ENCODE measurements around the gene CD27. TPM values are rescaled to one million over a fixed set of nuclear protein-coding genes. Genes with fewer than 3 reads are reported as not detected.

The CD27 gene
- total RNA-seq, 1 experiment from 2014 or later = 0.28 TPM

- TF ChIP-seq, protein P1, sequence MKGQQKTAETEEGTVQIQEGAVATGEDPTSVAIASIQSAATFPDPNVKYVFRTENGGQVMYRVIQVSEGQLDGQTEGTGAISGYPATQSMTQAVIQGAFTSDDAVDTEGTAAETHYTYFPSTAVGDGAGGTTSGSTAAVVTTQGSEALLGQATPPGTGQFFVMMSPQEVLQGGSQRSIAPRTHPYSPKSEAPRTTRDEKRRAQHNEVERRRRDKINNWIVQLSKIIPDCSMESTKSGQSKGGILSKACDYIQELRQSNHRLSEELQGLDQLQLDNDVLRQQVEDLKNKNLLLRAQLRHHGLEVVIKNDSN (CRISPR knock-in tag; IDR thresholded peaks at IDR 0.05) = 0 out of 2 replicates have a peak, but pooled peaks have one; percentile 43
- TF ChIP-seq ZNF671 (CRISPR knock-in tag; IDR thresholded peaks at IDR 0.05) (no peak), ZSCAN18 (CRISPR knock-in tag; IDR thresholded peaks at IDR 0.05) (no peak), SOX15 (CRISPR knock-in tag; IDR thresholded peaks at IDR 0.05) (no peak), KAT7 (CRISPR knock-in tag; IDR thresholded peaks at IDR 0.05; ENCODE audit: borderline replicate concordance) (no peak), ZNF232 (CRISPR knock-in tag; IDR thresholded peaks at IDR 0.05) (no peak), NFE2L1 (CRISPR knock-in tag; IDR thresholded peaks at IDR 0.05) (0 out of 2 replicates have a peak, but pooled peaks have one; percentile 22), FOXP4 (CRISPR knock-in tag; IDR thresholded peaks at IDR 0.05) (no peak), EMX1 (CRISPR knock-in tag; IDR thresholded peaks at IDR 0.05) (no peak), CBFB (CRISPR knock-in tag; IDR thresholded peaks at IDR 0.05; ENCODE audit: low read depth) (no peak)
- TF ChIP-seq, protein P2, sequence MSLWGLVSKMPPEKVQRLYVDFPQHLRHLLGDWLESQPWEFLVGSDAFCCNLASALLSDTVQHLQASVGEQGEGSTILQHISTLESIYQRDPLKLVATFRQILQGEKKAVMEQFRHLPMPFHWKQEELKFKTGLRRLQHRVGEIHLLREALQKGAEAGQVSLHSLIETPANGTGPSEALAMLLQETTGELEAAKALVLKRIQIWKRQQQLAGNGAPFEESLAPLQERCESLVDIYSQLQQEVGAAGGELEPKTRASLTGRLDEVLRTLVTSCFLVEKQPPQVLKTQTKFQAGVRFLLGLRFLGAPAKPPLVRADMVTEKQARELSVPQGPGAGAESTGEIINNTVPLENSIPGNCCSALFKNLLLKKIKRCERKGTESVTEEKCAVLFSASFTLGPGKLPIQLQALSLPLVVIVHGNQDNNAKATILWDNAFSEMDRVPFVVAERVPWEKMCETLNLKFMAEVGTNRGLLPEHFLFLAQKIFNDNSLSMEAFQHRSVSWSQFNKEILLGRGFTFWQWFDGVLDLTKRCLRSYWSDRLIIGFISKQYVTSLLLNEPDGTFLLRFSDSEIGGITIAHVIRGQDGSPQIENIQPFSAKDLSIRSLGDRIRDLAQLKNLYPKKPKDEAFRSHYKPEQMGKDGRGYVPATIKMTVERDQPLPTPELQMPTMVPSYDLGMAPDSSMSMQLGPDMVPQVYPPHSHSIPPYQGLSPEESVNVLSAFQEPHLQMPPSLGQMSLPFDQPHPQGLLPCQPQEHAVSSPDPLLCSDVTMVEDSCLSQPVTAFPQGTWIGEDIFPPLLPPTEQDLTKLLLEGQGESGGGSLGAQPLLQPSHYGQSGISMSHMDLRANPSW (CRISPR knock-in tag; conservative IDR thresholded peaks at IDR 0.05; ENCODE audit: low read depth) = no peak
- TF ChIP-seq, protein P3, sequence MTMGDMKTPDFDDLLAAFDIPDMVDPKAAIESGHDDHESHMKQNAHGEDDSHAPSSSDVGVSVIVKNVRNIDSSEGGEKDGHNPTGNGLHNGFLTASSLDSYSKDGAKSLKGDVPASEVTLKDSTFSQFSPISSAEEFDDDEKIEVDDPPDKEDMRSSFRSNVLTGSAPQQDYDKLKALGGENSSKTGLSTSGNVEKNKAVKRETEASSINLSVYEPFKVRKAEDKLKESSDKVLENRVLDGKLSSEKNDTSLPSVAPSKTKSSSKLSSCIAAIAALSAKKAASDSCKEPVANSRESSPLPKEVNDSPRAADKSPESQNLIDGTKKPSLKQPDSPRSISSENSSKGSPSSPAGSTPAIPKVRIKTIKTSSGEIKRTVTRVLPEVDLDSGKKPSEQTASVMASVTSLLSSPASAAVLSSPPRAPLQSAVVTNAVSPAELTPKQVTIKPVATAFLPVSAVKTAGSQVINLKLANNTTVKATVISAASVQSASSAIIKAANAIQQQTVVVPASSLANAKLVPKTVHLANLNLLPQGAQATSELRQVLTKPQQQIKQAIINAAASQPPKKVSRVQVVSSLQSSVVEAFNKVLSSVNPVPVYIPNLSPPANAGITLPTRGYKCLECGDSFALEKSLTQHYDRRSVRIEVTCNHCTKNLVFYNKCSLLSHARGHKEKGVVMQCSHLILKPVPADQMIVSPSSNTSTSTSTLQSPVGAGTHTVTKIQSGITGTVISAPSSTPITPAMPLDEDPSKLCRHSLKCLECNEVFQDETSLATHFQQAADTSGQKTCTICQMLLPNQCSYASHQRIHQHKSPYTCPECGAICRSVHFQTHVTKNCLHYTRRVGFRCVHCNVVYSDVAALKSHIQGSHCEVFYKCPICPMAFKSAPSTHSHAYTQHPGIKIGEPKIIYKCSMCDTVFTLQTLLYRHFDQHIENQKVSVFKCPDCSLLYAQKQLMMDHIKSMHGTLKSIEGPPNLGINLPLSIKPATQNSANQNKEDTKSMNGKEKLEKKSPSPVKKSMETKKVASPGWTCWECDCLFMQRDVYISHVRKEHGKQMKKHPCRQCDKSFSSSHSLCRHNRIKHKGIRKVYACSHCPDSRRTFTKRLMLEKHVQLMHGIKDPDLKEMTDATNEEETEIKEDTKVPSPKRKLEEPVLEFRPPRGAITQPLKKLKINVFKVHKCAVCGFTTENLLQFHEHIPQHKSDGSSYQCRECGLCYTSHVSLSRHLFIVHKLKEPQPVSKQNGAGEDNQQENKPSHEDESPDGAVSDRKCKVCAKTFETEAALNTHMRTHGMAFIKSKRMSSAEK (CRISPR knock-in tag; IDR thresholded peaks at IDR 0.05; ENCODE audit: borderline replicate concordance) = no peak
- TF ChIP-seq, protein P4, sequence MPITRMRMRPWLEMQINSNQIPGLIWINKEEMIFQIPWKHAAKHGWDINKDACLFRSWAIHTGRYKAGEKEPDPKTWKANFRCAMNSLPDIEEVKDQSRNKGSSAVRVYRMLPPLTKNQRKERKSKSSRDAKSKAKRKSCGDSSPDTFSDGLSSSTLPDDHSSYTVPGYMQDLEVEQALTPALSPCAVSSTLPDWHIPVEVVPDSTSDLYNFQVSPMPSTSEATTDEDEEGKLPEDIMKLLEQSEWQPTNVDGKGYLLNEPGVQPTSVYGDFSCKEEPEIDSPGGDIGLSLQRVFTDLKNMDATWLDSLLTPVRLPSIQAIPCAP (CRISPR knock-in tag; IDR thresholded peaks at IDR 0.05) = no peak
Measured at GRCh38 chr12:6451348-6452244, 6.8 kb downstream of the CD27 start, which contains the start of gene TAPBPL (continued).
